Neuronal stem cell (in vitro differentiated cells): ENCODE results near the gene USHBP1.

Experiments used
- DNase-seq: peaks from one replicate; pipeline ENCODE4 v3.0.0-alpha.2; 2013; ENCODE audit warnings: low spot score
- H2AFZ ChIP-seq: one replicate; pipeline ENCODE4 v1.6.1; 2013; ENCODE audit warnings: mild to moderate bottlenecking, low read length, inconsistent platforms
- H2AK5ac ChIP-seq: 2 replicates; pipeline ENCODE4 v1.6.1; 2013; ENCODE audit warnings: low read depth, mild to moderate bottlenecking, inconsistent platforms, low read length, moderate library complexity, mixed read lengths
- H2BK120ac ChIP-seq: 2 replicates; pipeline ENCODE4 v1.6.1; 2013; ENCODE audit warnings: low read depth, mild to moderate bottlenecking, inconsistent platforms, low read length, moderate library complexity, mixed read lengths
- H2BK12ac ChIP-seq: one replicate; pipeline ENCODE4 v1.6.1; 2013; ENCODE audit warnings: low read length, inconsistent platforms
- H2BK15ac ChIP-seq: 2 replicates; pipeline ENCODE4 v1.6.1; 2013; ENCODE audit warnings: mild to moderate bottlenecking, low read length, inconsistent platforms, mixed read lengths
- H2BK5ac ChIP-seq: one replicate; pipeline ENCODE4 v1.6.1; 2013; ENCODE audit warnings: inconsistent platforms, mild to moderate bottlenecking, low read length, moderate library complexity
- H3K14ac ChIP-seq: one replicate; pipeline ENCODE4 v1.6.1; 2013; ENCODE audit warnings: low read length, inconsistent platforms
- H3K18ac ChIP-seq: 2 replicates; pipeline ENCODE4 v1.6.1; 2013; ENCODE audit warnings: low read length, inconsistent platforms
- H3K23ac ChIP-seq: 2 replicates; pipeline ENCODE4 v1.6.1; 2013; ENCODE audit warnings: low read depth, mild to moderate bottlenecking, mixed read lengths, low read length, inconsistent platforms; ENCODE audit not compliant: poor library complexity
- H3K27ac ChIP-seq: replicated peaks from 3 replicates; pipeline ENCODE4 v1.5.1; 2013; ENCODE audit warnings: low read length, inconsistent platforms
- H3K27me3 ChIP-seq, 3 experiments: 2 replicates each; pipeline ENCODE4 v1.6.1; 2013; ENCODE audit warnings: low read length in 3 of 3, mild to moderate bottlenecking in 2 of 3, inconsistent platforms in 1 of 3, low read depth in 1 of 3, mixed read lengths in 1 of 3, moderate library complexity in 1 of 3; ENCODE audit not compliant: control insufficient read depth in 3 of 3, insufficient read depth in 3 of 3
- H3K36me3 ChIP-seq, 2 donors: replicated peaks in 1 of 2; 2 replicates each; pipeline ENCODE4 v1.6.1; 2013; ENCODE audit warnings: low read length in 2 of 2; ENCODE audit not compliant: control insufficient read depth in 2 of 2, insufficient read depth in 2 of 2
- H3K4ac ChIP-seq: 2 replicates; pipeline ENCODE4 v1.6.1; 2013; ENCODE audit warnings: inconsistent platforms, mild to moderate bottlenecking, low read length, moderate library complexity
- H3K4me1 ChIP-seq, 2 donors: 1 replicate in 1 of 2; 2 replicates in 1 of 2; pipeline ENCODE4 v1.6.1; 2013; ENCODE audit warnings: low read length in 2 of 2, low read depth in 1 of 2; ENCODE audit not compliant: control insufficient read depth in 2 of 2, insufficient read depth in 1 of 2
- H3K4me2 ChIP-seq: one replicate; pipeline ENCODE4 v1.6.1; 2013; ENCODE audit warnings: mild to moderate bottlenecking, low read length, inconsistent platforms; ENCODE audit not compliant: insufficient read depth, poor library complexity, severe bottlenecking
- H3K4me3 ChIP-seq, 2 donors: 2 replicates each; pipeline ENCODE4 v1.5.1; 2013; ENCODE audit warnings: low read length in 2 of 2, mild to moderate bottlenecking in 2 of 2, inconsistent platforms in 1 of 2, moderate library complexity in 1 of 2
- H3K79me1 ChIP-seq: one replicate; pipeline ENCODE4 v1.6.1; 2013; ENCODE audit warnings: low read depth, mild to moderate bottlenecking, inconsistent platforms, low read length, moderate library complexity
- H3K9ac ChIP-seq: one replicate; pipeline ENCODE4 v1.6.1; 2013; ENCODE audit warnings: mild to moderate bottlenecking, low read depth, low read length, inconsistent platforms; ENCODE audit not compliant: poor library complexity
- H3K9me3 ChIP-seq, 2 donors: replicated peaks in 1 of 2; 2 replicates each; pipeline versions ENCODE3 to v1.6.1; 2013; ENCODE audit warnings: low read length in 2 of 2, mild to moderate bottlenecking in 2 of 2, inconsistent platforms in 1 of 2, low read depth in 1 of 2, mixed read lengths in 1 of 2, moderate library complexity in 1 of 2; ENCODE audit not compliant: control insufficient read depth in 2 of 2, insufficient read depth in 1 of 2
- H4K8ac ChIP-seq: one replicate; pipeline ENCODE4 v1.6.1; 2013; ENCODE audit warnings: low read depth, mild to moderate bottlenecking, inconsistent platforms, low read length, moderate library complexity
- H4K91ac ChIP-seq: one replicate; pipeline ENCODE4 v1.6.1; 2013; ENCODE audit warnings: low read length, low read depth, mild to moderate bottlenecking, inconsistent platforms; ENCODE audit not compliant: poor library complexity
- WGBS, 2 donors: extraction: QIAGEN DNeasy Blood & Tissue Kit; methylation state at CpG; one replicate each; pipeline ENCODE4 v1.1.7; 2013; ENCODE audit warnings: missing lambda C conversion rate in 2 of 2, mixed read lengths in 1 of 2; ENCODE audit not compliant: insufficient read length in 2 of 2, insufficient replicate concordance in 1 of 2; ENCODE audit errors: extremely low coverage in 2 of 2; 5-methylcytosine and 5-hydroxymethylcytosine counted together

USHBP1 gene

DNA sequence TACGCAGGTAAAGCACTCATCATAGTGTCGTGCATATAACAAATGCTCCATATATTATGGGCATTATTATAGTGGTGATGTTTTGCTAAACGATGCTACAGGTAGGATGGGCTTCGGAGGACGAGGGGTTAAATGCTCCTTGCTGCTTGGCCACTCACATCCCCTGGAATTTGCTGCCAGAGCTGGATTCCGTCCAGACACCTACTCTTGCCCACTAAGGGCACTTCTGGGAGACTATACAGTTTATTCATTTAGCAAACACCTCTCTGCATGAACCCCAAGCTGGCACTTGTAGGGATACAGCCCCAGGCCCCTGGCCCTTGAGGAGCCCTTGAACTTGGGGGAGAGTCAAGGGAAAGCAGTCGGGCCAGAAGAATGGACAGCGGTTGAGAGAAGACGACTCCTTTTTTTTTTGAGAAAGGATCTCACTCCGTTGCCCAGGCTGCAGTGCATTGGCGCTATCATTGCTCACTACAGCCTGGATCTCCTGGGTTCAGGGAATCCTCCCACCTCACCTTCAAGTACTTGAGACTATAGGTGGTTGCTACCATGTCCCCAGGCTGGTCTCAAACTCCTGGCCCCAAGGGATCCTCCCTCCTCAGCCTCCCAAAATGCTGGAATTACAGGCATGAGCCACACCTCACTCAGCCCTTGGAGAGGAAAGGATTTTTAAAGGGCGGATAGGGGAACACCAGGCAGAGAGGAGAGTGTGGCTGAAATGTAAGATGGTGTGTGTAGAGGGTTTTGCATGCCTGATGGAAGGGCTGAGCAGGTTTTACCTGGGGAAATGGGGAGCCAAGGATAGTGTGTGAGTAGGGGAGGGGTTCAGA is 40.1 kb upstream of the USHBP1 start:
- H3K18ac ChIP-seq: no peak overlapping the region
- H3K14ac ChIP-seq: no peak overlapping the region
- H4K91ac ChIP-seq: no peak overlapping the region
- H2AFZ ChIP-seq: no peak overlapping the region
- no peak overlapping the region for H3K23ac ChIP-seq
- peaks cover 4% of the 10 kb centered on the region for H3K79me1 ChIP-seq
- peaks cover 11 to 14% of the 10 kb centered on the region in 2 donors for H3K4me1 ChIP-seq
- H2BK120ac ChIP-seq: no peak overlapping the region
- no peak overlapping the region for H3K4me3 ChIP-seq
- peaks cover 2 to 7% of the 10 kb centered on the region in 2 donors for H3K36me3 ChIP-seq
- no peak overlapping the region for H3K27ac ChIP-seq
- H2AK5ac ChIP-seq: no peak overlapping the region
- H3K4ac ChIP-seq: no peak overlapping the region
- no peak for DNase-seq
- H2BK12ac ChIP-seq: no peak overlapping the region
- H2BK15ac ChIP-seq: no peak overlapping the region
- 100% methylated on average over 1 of the region's 12 CpGs; no CpG with 5 or more reads in 1 of the 2 donors for WGBS, 2 donors
- H2BK5ac ChIP-seq: no peak overlapping the region
- no peaks in the 10 kb centered on the region for H3K9me3 ChIP-seq
- no peak overlapping the region for H4K8ac ChIP-seq
- no peak overlapping the region for H3K9ac ChIP-seq
- H3K27me3 ChIP-seq: no peaks in the 10 kb centered on the region
- no peak overlapping the region for H3K4me2 ChIP-seq

DNA sequence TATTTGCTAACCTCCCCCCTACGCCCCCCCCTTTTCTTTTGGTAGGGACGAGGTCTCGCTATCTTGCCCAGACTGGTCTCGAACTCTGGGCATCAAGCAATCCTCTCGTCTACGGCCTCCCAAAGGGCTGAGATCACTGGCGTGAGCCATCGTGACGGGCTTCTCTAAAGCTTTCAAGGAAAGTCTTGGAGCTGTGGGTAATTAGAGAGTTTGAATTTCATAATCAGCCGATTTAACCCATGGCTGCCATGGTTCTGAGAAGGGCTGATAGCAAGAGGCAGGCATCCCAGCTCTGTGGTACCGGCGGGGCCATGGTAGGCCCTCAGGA is 39.4 kb upstream of the USHBP1 start:
- peak overlapping the region; percentile 48 for H3K4me2 ChIP-seq
- WGBS, 2 donors: no CpG with 5 or more reads among the region's 12 CpGs
- peak overlapping the region; percentile 87 for H2AFZ ChIP-seq
- H2BK120ac ChIP-seq: no peak overlapping the region
- no peaks in the 10 kb centered on the region for H3K27me3 ChIP-seq
- H4K8ac ChIP-seq: no peak overlapping the region
- no peak overlapping the region for H3K14ac ChIP-seq
- peaks cover 4% of the 10 kb centered on the region for H3K79me1 ChIP-seq
- H3K4me1 ChIP-seq: peaks cover 11 to 14% of the 10 kb centered on the region in 2 donors
- H2BK5ac ChIP-seq: no peak overlapping the region
- no peak for DNase-seq
- H3K27ac ChIP-seq: no peak overlapping the region
- H3K36me3 ChIP-seq: peaks cover 2 to 8% of the 10 kb centered on the region in 2 donors
- H4K91ac ChIP-seq: no peak overlapping the region
- H3K4ac ChIP-seq: no peak overlapping the region
- peak overlapping the region in 1 of 2 donors; percentile 60 for H3K4me3 ChIP-seq
- H2BK12ac ChIP-seq: no peak overlapping the region
- no peaks in the 10 kb centered on the region for H3K9me3 ChIP-seq
- no peak overlapping the region for H2BK15ac ChIP-seq
- H3K9ac ChIP-seq: no peak overlapping the region
- H3K18ac ChIP-seq: no peak overlapping the region
- H2AK5ac ChIP-seq: no peak overlapping the region
- no peak overlapping the region for H3K23ac ChIP-seq

DNA sequence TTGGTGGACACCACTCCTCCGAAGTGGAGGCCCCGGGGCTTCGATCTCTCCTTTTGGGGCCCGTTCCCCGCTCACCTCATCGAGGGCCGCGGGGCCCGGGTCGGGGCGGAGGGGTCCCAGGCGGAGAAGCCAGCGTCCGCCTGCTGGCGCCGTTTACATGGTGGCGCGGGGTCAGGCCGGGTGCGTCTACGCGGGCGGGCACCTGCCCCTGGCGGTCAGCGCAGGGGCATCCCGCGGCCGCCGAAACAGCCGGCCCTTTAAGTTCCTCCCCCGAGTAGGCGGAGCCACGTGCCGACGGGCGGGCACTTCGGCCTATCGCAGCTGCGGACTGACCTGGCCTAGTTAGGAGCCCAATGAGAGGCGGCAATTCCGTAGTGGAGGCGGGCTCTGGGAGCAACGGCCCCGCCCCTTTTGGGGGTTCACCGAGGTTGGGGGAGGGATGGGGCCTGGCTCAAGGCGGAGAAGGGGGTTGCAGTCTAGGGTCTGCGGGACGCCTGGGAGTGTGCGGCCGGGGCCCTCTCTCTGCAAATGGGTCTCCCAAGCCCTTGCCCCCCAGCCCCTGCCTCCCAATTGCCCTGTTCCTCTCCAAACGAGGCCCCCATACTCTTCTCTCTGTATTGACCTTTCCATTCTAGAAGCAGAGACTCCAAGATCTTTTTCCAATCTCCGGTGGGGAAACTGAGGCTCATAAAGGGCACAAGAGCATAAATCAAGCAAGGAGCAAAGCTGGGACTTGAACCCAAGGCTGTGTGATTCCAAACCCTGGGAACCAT is 38.8 kb upstream of the USHBP1 start, which contains the start of gene ABHD8:
TSS of gene ABHD8 (minus strand) at position 259 of the 773 bp plus-strand sequence. CDS start 1,809 bp downstream, outside the sequence.
- peak; percentile 96 for DNase-seq
- Histone ChIP-seq H3K27ac (no peak within 1 kb of the TSS), H3K4me2 (peak within 1 kb of the TSS; percentile 94), H3K14ac (peak within 1 kb of the TSS; percentile 63), H2BK120ac (peak within 1 kb of the TSS; percentile 65), H3K36me3 (peaks cover 2 to 13% of the 10 kb centered on the region in 2 donors), H2BK5ac (peak within 1 kb of the TSS; percentile 98), H2BK12ac (no peak within 1 kb of the TSS), H2AFZ (peak within 1 kb of the TSS; percentile 87), H3K9ac (peak within 1 kb of the TSS; percentile 89), H3K4ac (no peak within 1 kb of the TSS), H4K8ac (no peak within 1 kb of the TSS), H3K9me3 (peaks cover 0 to 2% of the 10 kb centered on the region in 2 donors), H3K4me1 (peaks cover 11 to 14% of the 10 kb centered on the region in 2 donors), H3K79me1 (peaks cover 4% of the 10 kb centered on the region), H4K91ac (no peak within 1 kb of the TSS), H3K18ac (peak within 1 kb of the TSS; percentile 98), H3K27me3 (no peaks in the 10 kb centered on the region), H2AK5ac (peak within 1 kb of the TSS; percentile 97), H2BK15ac (peak within 1 kb of the TSS; percentile 86), H3K4me3 (peak within 1 kb of the TSS; percentile 60 to 83), H3K23ac (peak within 1 kb of the TSS; percentile 48)
- WGBS, 2 donors: no CpG with 5 or more reads among the region's 52 CpGs
